Immature natural killer cell (primary cell): ENCODE measurements around the gene KIDINS220. TPM values are rescaled to one million over a fixed set of nuclear protein-coding genes. Genes with fewer than 3 reads are reported as not detected.

Source experiments
- DNase-seq, 3 donors: peaks; one replicate each; pipeline ENCODE4 v3.0.0; 2022; ENCODE audit warnings: mixed read lengths in 1 of 3
- H3K27ac Mint-ChIP-seq, 6 donors: one replicate each; pipeline ENCODE4 v1.8.0; 2020; ENCODE audit warnings: mixed read lengths in 6 of 6, mild to moderate bottlenecking in 5 of 6, inconsistent platforms in 4 of 6, moderate library complexity in 3 of 6
- H3K27me3 Mint-ChIP-seq, 3 donors: one replicate each; pipeline ENCODE4 v1.8.0; 2020 to 2021; ENCODE audit warnings: low read depth in 3 of 3, mild to moderate bottlenecking in 3 of 3, mixed read lengths in 3 of 3, moderate library complexity in 3 of 3, inconsistent platforms in 1 of 3
- H3K36me3 Mint-ChIP-seq, 3 donors: one replicate each; pipeline ENCODE4 v1.8.0; 2020; ENCODE audit warnings: mixed read lengths in 3 of 3, inconsistent platforms in 2 of 3, mild to moderate bottlenecking in 2 of 3
- H3K4me1 Mint-ChIP-seq, 2 donors: one replicate each; pipeline ENCODE4 v1.8.0; 2020; ENCODE audit warnings: inconsistent platforms in 2 of 2, mild to moderate bottlenecking in 2 of 2, mixed read lengths in 2 of 2, moderate library complexity in 1 of 2
- H3K4me3 Mint-ChIP-seq, 5 donors: one replicate each; pipeline ENCODE4 v1.8.0; 2020; ENCODE audit warnings: mild to moderate bottlenecking in 5 of 5, mixed read lengths in 5 of 5, inconsistent platforms in 3 of 5, moderate library complexity in 3 of 5
- H3K9me3 Mint-ChIP-seq, 6 donors: one replicate each; pipeline ENCODE4 v1.8.0; 2020; ENCODE audit warnings: mild to moderate bottlenecking in 6 of 6, mixed read lengths in 6 of 6, inconsistent platforms in 4 of 6, moderate library complexity in 3 of 6
- polyA plus RNA-seq, 3 donors: library from polyadenylated mRNA; unstranded; fragments of 300-500 nt; fragmentation: Illumina TruSeq; gene quantifications; one replicate each; pipeline ENCODE4 v1.2.3, GENCODE V29; 2021

Gene KIDINS220
- polyA plus RNA-seq, 3 donors from 2014 or later: 12.2 to 37.5 (median 21.2) TPM

DNA sequence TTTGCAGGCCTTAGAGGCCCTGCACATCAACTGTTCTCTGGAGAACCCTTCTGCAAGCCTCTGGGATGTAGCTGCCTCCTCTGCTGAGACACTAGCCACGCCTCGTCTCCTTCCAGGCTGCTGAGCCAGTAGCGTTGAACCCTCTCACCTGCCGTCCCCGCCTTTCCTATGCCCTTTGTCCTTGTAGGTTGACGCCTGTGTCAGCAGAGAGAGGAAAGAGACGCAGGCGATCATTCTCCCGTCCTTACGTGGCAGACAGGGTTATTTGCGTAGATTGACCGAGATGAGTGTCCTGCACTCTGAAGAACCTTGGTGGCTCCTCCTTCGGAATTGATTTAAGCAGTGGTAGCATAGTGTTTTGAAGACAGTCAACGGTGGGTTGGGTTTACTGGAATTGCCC is 127.8 kb downstream of the KIDINS220 start:
- no peak overlapping the region for H3K4me3 Mint-ChIP-seq
- no peaks in the 10 kb centered on the region for H3K4me1 Mint-ChIP-seq
- H3K27me3 Mint-ChIP-seq: peaks cover 0 to 5% (median 4%) of the 10 kb centered on the region in 3 donors
- no peaks in the 10 kb centered on the region for H3K36me3 Mint-ChIP-seq
- H3K9me3 Mint-ChIP-seq: no peaks in the 10 kb centered on the region
- H3K27ac Mint-ChIP-seq: no peak overlapping the region
- DNase-seq: no peak

DNA sequence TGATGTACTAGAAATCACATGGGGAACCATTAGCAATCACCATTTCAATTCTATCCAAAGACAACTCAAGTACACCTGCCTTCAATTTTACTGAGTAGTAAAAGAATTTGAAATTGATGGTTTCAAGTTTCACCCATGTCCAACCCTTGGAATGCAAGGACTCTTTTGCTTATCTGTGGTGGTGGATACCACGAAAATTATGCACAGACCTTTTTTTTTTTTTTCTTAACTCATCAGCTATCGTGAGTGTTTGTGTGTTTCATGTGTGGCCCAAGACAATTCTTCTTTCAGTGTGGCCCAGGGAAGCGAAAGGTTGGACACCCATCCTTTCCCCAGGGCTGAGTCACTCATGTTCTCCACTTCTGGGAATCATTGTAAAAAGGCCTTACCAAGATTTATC is 132.5 kb downstream of the KIDINS220 start:
- H3K4me3 Mint-ChIP-seq: no peak overlapping the region
- no peaks in the 10 kb centered on the region for H3K9me3 Mint-ChIP-seq
- H3K4me1 Mint-ChIP-seq: no peaks in the 10 kb centered on the region
- no peaks in the 10 kb centered on the region for H3K36me3 Mint-ChIP-seq
- H3K27me3 Mint-ChIP-seq: peaks cover 0 to 4% (median 2%) of the 10 kb centered on the region in 3 donors
- DNase-seq: no peak
- H3K27ac Mint-ChIP-seq: no peak overlapping the region

DNA sequence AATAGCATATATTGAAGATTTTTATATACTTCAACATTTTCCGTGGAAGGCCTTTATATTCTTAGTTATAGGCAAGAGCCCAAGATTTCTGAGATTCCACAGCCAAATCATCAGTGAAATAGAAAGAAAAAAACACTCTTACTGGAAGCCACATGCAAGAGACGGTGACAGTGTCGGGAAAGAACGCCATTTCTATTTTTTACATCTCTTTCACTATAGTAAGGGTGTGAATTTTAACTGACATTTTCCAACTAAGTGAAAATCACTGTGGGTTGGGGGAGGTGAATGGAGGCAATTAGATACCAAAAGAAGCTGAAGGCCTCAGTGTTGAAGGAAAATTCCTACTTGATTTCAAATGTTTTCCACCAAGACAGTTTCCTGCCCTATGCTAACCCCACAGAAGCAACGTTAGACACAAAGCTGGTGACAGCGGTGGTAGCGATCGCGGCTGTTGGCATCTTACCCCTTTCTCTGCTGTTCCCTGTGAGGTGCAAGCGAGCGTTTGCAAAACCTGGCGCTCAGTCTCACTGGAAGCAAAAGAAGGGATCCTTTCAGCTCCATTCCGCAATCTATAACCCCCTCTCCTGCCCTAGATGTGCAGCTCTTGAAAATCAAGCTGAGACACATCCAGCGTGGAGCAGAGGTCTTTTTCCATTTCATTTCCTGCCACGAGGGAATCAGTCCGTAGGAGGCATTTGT is 135.6 kb downstream of the KIDINS220 start:
- no peaks in the 10 kb centered on the region for H3K4me1 Mint-ChIP-seq
- no peaks in the 10 kb centered on the region for H3K9me3 Mint-ChIP-seq
- H3K27ac Mint-ChIP-seq: no peak overlapping the region
- DNase-seq: no peak
- peaks cover 0 to 2% (median 2%) of the 10 kb centered on the region in 3 donors for H3K27me3 Mint-ChIP-seq
- peaks cover 0 to under 1% (median 0%) of the 10 kb centered on the region in 3 donors for H3K36me3 Mint-ChIP-seq
- no peak overlapping the region for H3K4me3 Mint-ChIP-seq

DNA sequence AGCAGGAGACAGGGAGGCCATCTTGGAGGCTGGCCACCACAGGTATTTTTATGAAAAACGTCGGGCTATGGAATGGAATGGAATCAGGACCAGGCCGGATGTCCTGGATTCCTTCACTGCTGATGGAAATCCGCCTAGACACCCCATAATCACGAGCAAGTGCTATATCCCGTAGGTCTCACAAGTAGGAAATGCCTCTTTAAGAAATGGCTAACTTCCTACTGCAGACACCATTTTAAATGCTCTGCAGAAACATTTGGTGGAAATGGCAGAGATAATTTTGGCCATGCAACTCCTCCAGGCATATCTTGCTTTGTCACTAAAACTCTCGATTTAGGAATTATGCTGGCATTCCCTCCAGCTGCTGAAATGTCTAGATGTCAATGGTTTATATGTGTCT is 137.6 kb downstream of the KIDINS220 start:
- H3K4me3 Mint-ChIP-seq: no peak overlapping the region
- no peak for DNase-seq
- peaks cover 0 to 2% (median 2%) of the 10 kb centered on the region in 3 donors for H3K27me3 Mint-ChIP-seq
- no peaks in the 10 kb centered on the region for H3K4me1 Mint-ChIP-seq
- H3K27ac Mint-ChIP-seq: peak overlapping the region in 1 of 6 donors; percentile 40
- peaks cover 0 to 5% (median 0%) of the 10 kb centered on the region in 3 donors for H3K36me3 Mint-ChIP-seq
- peaks cover 0 to 2% (median 0%) of the 10 kb centered on the region in 6 donors for H3K9me3 Mint-ChIP-seq

DNA sequence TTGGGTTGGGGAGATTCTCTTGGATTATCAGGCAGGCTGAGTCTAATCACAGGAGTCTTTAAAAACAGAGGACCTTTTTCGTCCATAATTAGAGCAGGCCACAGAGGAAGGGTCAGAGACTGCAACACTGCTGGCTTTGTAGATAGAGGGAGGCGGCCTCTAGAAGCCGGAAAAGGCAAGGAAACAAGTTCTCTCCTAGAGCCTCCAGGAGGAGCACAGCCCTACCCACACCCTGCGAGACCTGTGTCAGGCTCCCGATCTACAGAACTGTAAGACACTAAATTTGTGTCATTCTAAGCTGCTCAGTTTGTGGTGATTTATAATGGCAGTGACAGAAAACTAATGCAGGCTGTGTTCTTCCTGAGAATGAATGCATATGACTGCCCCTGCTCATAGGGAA is 140.2 kb downstream of the KIDINS220 start:
- peaks cover 0 to 4% of the 10 kb centered on the region in 2 donors for H3K4me1 Mint-ChIP-seq
- no peak for DNase-seq
- peaks cover 2 to 10% (median 2%) of the 10 kb centered on the region in 3 donors for H3K36me3 Mint-ChIP-seq
- H3K27me3 Mint-ChIP-seq: peaks cover 0 to 9% (median 2%) of the 10 kb centered on the region in 3 donors
- peaks cover 0 to 2% (median 0%) of the 10 kb centered on the region in 6 donors for H3K9me3 Mint-ChIP-seq
- no peak overlapping the region for H3K27ac Mint-ChIP-seq
- no peak overlapping the region for H3K4me3 Mint-ChIP-seq

DNA sequence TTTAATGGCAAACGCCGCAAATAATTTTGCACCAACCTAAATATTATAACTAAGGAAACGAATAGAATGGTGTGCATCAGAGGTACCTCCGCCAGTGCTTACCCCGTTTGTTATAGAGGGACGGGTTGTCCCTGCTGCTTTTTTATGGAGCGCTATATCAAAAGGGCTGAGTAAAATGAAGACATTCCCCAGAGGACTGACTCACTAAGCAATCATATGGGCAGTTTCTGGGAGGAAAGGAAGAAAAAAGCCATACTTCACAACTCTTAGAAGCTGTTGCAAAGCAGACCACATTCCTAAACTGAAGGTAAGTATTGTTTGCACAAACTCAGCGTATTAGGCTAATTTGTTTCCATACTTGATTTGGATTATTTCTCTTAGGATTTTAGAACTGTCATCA is 142.7 kb downstream of the KIDINS220 start:
- Mint-ChIP-seq H3K4me1 (peaks cover 0 to 4% of the 10 kb centered on the region in 2 donors), H3K4me3 (no peak overlapping the region), H3K36me3 (peaks cover 14 to 22% (median 16%) of the 10 kb centered on the region in 3 donors), H3K27ac (no peak overlapping the region), H3K9me3 (peaks cover 0 to 2% (median 0%) of the 10 kb centered on the region in 6 donors), H3K27me3 (peaks cover 3 to 12% (median 3%) of the 10 kb centered on the region in 3 donors)
- no peak for DNase-seq

DNA sequence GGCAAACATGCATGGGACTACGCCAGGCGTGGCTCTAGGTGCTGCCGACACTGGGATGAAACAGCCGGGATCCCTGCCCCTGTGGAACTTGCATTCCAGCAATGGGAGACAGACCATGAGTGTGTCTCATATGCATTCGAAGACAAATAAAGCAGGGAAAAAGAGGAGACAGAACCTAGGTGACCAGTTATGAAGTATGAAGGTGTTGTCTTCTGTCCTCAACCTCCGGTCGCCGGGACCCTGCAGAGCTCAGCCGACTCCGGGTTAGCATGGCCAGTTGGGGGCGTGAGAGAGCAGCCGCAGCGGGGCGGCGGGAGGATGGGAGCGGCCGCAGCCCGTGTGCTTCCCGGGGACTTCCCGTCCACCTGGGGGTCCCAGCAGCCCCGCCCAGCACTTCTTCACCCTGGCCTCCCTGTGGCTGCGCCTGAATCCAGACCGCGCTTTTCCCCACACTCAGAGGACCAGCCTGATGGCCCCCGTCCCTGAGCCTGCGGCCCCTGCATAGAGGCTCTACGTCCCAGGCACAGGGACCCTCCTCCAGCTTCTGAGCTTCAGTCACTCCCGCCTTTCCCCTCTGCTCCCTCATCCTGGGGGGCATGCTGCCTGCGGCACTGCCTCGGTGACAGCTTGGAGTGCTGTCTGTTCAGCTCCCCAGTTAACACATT is 144.1 kb downstream of the KIDINS220 start:
- Mint-ChIP-seq H3K4me1 (peaks cover 0 to 4% of the 10 kb centered on the region in 2 donors), H3K36me3 (peaks cover 16 to 22% (median 22%) of the 10 kb centered on the region in 3 donors), H3K4me3 (peak overlapping the region; percentile 10 to 72 (median 63)), H3K27me3 (peaks cover 3 to 12% (median 3%) of the 10 kb centered on the region in 3 donors), H3K9me3 (peaks cover 0 to 2% (median 0%) of the 10 kb centered on the region in 6 donors), H3K27ac (peak overlapping the region in 1 of 6 donors; percentile 26)
- DNase-seq: peak in 1 of 3 donors; percentile 33

DNA sequence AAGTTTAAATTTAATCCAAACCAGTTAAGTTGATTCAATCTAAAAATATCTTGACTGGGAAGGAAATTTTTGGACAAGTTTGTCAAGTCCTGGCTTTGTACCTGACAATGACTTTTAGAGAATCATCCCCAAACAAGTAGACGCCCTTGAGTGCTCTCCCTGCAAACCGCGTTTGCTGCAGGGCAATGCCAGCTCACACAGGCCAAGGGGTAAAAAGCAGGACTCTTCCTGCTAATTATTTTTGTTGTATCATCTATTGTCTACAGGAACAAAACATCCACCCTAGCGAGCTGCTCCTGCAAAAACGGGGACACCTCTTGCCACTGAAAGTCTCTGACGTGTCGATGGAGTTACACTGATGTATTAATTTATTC is 144.6 kb downstream of the KIDINS220 start:
- peaks cover 16 to 22% (median 22%) of the 10 kb centered on the region in 3 donors for H3K36me3 Mint-ChIP-seq
- H3K9me3 Mint-ChIP-seq: peaks cover 0 to 2% (median 0%) of the 10 kb centered on the region in 6 donors
- H3K4me1 Mint-ChIP-seq: peaks cover 0 to 4% of the 10 kb centered on the region in 2 donors
- H3K27me3 Mint-ChIP-seq: peaks cover 3 to 12% (median 3%) of the 10 kb centered on the region in 3 donors
- H3K27ac Mint-ChIP-seq: no peak overlapping the region
- H3K4me3 Mint-ChIP-seq: peak overlapping the region in 3 of 5 donors; percentile 10 to 53 (median 44)
- DNase-seq: no peak

DNA sequence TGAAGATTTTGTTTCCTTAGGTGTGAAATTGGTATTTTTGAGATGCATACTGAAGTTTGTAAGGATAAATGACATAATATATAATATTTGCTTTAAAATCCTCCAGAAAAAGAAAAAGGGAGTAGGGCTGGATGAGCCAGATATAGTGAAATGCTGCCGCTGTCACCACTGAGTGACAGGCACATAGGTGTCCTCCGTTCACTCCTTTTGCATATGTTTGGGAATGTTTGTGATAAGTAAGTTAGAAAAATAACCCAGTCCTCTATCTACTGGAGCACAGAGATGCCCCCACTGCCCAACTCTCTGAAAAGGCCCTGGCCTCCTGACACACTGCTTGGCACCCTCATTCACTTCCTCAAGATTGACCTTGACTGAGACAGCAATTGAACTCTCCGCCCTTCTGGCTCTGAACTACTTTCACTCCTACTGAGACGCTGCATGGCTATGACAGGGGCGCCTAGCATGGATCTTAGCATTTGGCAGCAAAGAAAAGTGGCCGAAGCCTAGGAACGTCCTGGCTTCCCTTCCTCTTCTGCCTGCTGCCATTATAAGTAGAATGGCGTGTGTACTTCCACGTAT is 145.5 kb downstream of the KIDINS220 start:
- Mint-ChIP-seq H3K27ac (peak overlapping the region in 1 of 6 donors; percentile 32), H3K27me3 (peaks cover 3 to 10% (median 3%) of the 10 kb centered on the region in 3 donors), H3K4me1 (peaks cover 0 to 4% of the 10 kb centered on the region in 2 donors)

DNA sequence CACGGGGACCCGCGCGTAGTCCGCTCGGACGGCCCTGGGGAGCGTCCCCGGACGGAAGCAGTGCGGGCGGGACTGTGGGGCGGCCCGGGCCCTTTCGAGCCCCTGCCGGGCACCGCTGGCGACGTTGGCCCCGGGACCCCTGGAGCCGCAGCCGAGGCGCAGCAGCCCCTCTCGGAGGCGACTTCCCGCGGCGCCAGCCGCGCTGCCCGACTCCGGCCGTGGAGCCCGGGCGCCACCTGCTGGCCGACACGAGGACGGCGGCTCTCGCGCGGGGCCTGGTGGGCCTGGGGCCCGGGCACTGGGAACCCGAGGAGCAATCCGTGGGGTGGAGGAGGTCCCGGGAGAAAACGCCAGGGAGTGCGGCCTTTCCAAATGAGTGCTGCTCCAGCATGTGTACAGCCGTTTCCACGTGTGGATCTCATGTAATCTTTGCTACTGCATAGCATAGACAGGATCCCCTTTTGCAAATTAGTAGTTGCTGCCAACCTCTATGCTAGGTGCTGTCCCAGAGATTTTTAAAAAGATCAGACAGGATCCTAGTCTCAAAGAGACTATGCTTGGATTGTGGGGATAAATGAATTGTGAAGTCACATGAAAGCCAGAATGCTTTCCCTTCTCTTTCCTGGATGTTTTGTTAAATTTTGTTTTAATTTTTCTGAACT is 151.6 kb downstream of the KIDINS220 start:
- Mint-ChIP-seq H3K27me3 (peaks cover 24 to 35% (median 29%) of the 10 kb centered on the region in 3 donors), H3K9me3 (peaks cover 0 to 6% (median 0%) of the 10 kb centered on the region in 6 donors), H3K36me3 (peaks cover 26 to 33% (median 32%) of the 10 kb centered on the region in 3 donors), H3K27ac (peak overlapping the region; percentile 80 to 88 (median 86)), H3K4me1 (peaks cover 16 to 24% of the 10 kb centered on the region in 2 donors), H3K4me3 (peak overlapping the region; percentile 64 to 83 (median 77))
- DNase-seq: peak; percentile 82 to 83 (median 83)

More for the DNA sequence above, 145.5 kb downstream of the KIDINS220 start:
- no peak for DNase-seq
- Mint-ChIP-seq H3K36me3 (peaks cover 16 to 25% (median 22%) of the 10 kb centered on the region in 3 donors), H3K4me3 (no peak overlapping the region), H3K9me3 (peaks cover 0 to 2% (median 0%) of the 10 kb centered on the region in 6 donors)

DNA sequence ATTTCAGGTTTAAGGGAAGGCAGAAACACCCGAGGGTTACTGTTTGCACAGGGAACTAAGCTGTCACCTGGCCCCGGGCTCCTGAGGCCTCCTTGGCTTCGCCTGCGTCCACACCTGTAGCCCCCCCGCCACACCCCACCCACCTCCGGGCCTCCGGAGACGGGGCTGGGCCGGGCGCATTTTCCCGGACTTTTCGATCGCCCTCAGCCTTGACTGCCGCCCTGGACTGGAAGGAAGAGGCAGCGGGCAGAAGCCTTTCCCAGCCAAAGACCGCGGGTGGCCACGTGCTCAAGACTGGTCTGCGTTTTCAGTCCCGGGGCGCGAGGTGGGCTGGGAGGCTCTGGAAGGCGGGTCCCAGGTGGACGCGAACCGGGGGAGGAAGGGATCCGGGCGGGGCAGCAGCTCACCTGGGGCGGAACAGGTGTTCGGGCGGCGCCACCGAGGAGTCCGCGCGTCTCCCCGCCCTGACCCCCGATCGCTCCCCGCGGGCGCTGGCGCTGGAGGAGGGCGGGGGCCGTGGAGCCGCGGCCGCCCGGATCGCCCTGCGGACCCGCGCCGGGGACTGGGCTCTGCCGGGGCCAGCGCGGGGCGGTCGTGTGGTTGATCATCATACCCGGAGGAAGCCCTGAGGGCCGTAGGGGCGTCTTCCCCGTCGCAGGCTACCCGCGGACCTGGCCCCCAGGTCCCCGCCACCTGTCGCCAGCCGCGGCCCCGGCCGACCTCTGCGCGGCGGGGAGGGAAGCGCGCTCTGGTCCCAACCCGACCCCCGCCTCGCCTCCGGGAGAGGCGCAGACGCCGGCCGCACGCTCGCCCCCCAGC is 152.3 kb downstream of the KIDINS220 start:
- peaks cover 20 to 32% of the 10 kb centered on the region in 2 donors for H3K4me1 Mint-ChIP-seq
- peaks cover 24 to 36% (median 29%) of the 10 kb centered on the region in 3 donors for H3K27me3 Mint-ChIP-seq
- H3K27ac Mint-ChIP-seq: peak overlapping the region; percentile 96 to 99 (median 98)
- peaks cover 0 to 6% (median 0%) of the 10 kb centered on the region in 6 donors for H3K9me3 Mint-ChIP-seq
- H3K36me3 Mint-ChIP-seq: peaks cover 25 to 32% (median 32%) of the 10 kb centered on the region in 3 donors
- peak overlapping the region; percentile 94 to 100 (median 98) for H3K4me3 Mint-ChIP-seq
- DNase-seq: peak; percentile 44 to 52 (median 48)

DNA sequence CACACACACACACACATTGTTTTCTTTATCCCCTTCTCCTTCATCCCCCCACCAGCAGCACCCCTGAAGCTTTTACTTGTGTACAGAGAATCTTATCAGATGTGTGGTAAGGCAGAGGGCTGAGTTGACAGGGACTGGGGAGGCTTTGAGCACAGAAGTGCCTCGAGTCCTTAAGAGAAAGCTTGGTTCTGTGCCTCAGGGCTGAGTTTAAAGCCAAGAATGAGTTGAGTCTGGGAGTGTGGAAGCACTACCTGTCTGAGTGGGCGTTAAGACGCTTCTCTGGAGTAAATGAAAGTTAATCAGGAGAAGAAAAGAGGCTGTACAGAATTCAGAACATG is 152.9 kb downstream of the KIDINS220 start:
- DNase-seq: peak; percentile 30 to 57 (median 54)
- Mint-ChIP-seq H3K27ac (peak overlapping the region; percentile 96 to 99 (median 98)), H3K4me1 (peaks cover 26 to 37% of the 10 kb centered on the region in 2 donors), H3K4me3 (peak overlapping the region; percentile 94 to 100 (median 98)), H3K9me3 (peaks cover 0 to 6% (median 0%) of the 10 kb centered on the region in 6 donors), H3K27me3 (peaks cover 24 to 37% (median 34%) of the 10 kb centered on the region in 3 donors), H3K36me3 (peaks cover 25 to 32% (median 29%) of the 10 kb centered on the region in 3 donors)
